Measurements from ENCODE around the gene SRF.

GRCh38 chr6:43229803-43230620 is 58.9 kb downstream of the SRF start:
- TF ChIP-seq CTCF (conservative IDR thresholded peaks at IDR 0.05; ENCODE audit: low read length) (no peak), EZH2phosphoT487 (IDR thresholded peaks at IDR 0.05; ENCODE audit: borderline replicate concordance) (no peak)
